Suprapubic skin (tissue), 4 donors: ENCODE measurements around the gene GATAD2B. TPM values are rescaled to one million over a fixed set of nuclear protein-coding genes. Genes with fewer than 3 reads are reported as not detected.
A peak's percentile ranks its signal among the peaks of the same experiment; 100 is the strongest.

Experiments
- DNase-seq, 2 donors: peaks; one replicate each; pipeline ENCODE4 v3.0.0-alpha.2; 2019; ENCODE audit warnings: low spot score in 2 of 2
- H3K27ac ChIP-seq: fragments of 200-600 bp; sonication (generic); one replicate; pipeline ENCODE4 v1.5.1; 2019
- H3K27me3 ChIP-seq: fragments of 200-600 bp; sonication (generic); one replicate; pipeline ENCODE4 v1.5.1; 2019
- H3K36me3 ChIP-seq: fragments of 200-600 bp; sonication (generic); one replicate; pipeline ENCODE4 v1.5.1; 2019
- H3K4me1 ChIP-seq: fragments of 200-600 bp; sonication (generic); one replicate; pipeline ENCODE4 v1.5.1; 2019
- H3K4me3 ChIP-seq: fragments of 200-600 bp; sonication (generic); one replicate; pipeline ENCODE4 v1.5.1; 2019; ENCODE audit warnings: mild to moderate bottlenecking
- H3K9me3 ChIP-seq: fragments of 200-600 bp; sonication (generic); one replicate; pipeline ENCODE4 v1.5.1; 2019
- EP300 ChIP-seq: sonication (generic); formaldehyde crosslinking; IDR thresholded peaks from one replicate; pipeline ENCODE4 v1.6.1; 2017; ENCODE audit warnings: antibody characterized with exemption
- POLR2A ChIP-seq, 2 donors: fragments of 450-650 bp; IDR thresholded peaks; one replicate each; pipeline ENCODE4 v1.6.1; 2017; ENCODE audit warnings: antibody characterized with exemption in 2 of 2, mild to moderate bottlenecking in 2 of 2, moderate library complexity in 2 of 2
- POLR2AphosphoS5 ChIP-seq, 3 donors: sonication (generic); formaldehyde crosslinking; IDR thresholded peaks; one replicate each; pipeline ENCODE4 v1.6.1; 2017; ENCODE audit warnings: antibody characterized with exemption in 3 of 3
- WGBS: methylation state at CpG from one replicate; pipeline ENCODE4 v1.1.5; 2018; 5-methylcytosine and 5-hydroxymethylcytosine counted together
- total RNA-seq, 4 donors: library from RNA; depleted of rRNA; stranded (reverse); fragments of >200 nt; gene quantifications; one replicate each; pipeline ENCODE4 v1.1.0, GENCODE V29; 2016
- TF ChIP-seq, protein P1 (sequence below), 2 donors: fragments of 200-600 bp in 1 of 2; fragments of 450-650 bp in 1 of 2; sonication (generic) in 1 of 2; IDR thresholded peaks; one replicate each; pipeline ENCODE4 v1.5.1; 2016 to 2019; ENCODE audit warnings: antibody characterized with exemption in 2 of 2, mild to moderate bottlenecking in 1 of 2, moderate library complexity in 1 of 2

Gene GATAD2B
- total RNA-seq, 4 donors from 2014 or later: 25.5 to 64.5 (median 37.1) TPM

DNA sequence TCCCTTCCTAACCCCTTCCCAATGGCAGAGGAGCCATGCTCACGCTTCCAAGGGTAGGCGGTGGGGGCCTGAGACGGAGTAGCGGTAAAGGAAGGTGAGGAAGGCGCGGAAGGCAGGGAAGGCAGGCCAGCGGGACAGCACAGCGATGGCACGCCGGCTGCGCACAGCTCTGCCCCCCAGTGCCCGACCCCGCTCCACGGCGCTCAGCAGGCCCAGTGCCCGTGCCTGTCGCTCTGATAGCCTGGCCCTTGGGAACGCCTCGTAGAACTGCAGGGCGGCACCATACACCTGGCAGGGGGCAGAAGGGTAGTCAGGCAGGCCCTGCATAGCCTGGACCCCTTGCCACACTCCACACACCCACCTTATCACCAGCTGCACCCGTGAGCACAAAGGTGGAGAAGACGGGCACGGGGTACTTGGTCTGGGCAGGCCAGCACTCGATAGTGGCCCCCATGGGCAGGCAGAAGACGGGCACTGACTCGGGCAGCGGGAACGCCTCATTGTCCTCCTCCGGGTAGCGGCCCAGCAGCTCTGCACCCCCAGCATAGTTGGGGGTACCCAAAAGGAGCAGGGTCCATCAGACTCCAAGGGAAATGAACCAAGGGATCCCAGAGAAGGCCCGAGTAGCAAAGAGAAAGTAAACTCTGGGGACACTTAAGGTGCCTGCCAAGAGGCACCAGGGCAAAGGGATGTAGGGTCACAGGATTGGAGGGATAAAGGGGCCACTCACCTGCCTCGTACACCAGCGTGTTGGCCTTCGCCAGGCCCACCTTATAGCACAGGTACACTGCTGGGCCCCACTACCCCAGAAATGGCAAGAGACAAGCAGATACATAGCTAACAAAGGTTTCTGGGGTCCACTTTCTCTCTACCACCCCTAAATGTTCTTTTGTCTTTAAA is 19.3 kb upstream of the GATAD2B start:
- Histone ChIP-seq H3K27ac (no peak overlapping the region), H3K4me3 (no peak overlapping the region), H3K9me3 (no peaks in the 10 kb centered on the region), H3K36me3 (peaks cover 55% of the 10 kb centered on the region), H3K27me3 (no peaks in the 10 kb centered on the region), H3K4me1 (peaks cover 26% of the 10 kb centered on the region)
- no peak for TF ChIP-seq EP300
- no peak for TF ChIP-seq POLR2AphosphoS5 (IDR thresholded peaks at IDR 0.05)
- TF ChIP-seq, protein P1, sequence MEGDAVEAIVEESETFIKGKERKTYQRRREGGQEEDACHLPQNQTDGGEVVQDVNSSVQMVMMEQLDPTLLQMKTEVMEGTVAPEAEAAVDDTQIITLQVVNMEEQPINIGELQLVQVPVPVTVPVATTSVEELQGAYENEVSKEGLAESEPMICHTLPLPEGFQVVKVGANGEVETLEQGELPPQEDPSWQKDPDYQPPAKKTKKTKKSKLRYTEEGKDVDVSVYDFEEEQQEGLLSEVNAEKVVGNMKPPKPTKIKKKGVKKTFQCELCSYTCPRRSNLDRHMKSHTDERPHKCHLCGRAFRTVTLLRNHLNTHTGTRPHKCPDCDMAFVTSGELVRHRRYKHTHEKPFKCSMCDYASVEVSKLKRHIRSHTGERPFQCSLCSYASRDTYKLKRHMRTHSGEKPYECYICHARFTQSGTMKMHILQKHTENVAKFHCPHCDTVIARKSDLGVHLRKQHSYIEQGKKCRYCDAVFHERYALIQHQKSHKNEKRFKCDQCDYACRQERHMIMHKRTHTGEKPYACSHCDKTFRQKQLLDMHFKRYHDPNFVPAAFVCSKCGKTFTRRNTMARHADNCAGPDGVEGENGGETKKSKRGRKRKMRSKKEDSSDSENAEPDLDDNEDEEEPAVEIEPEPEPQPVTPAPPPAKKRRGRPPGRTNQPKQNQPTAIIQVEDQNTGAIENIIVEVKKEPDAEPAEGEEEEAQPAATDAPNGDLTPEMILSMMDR (IDR thresholded peaks at IDR 0.05): no peak
- no peak for TF ChIP-seq POLR2A (IDR thresholded peaks at IDR 0.05)
- 94% methylated on average over 34 of the region's 34 CpGs for WGBS
- peak in 1 of 2 donors; percentile 61 for DNase-seq

DNA sequence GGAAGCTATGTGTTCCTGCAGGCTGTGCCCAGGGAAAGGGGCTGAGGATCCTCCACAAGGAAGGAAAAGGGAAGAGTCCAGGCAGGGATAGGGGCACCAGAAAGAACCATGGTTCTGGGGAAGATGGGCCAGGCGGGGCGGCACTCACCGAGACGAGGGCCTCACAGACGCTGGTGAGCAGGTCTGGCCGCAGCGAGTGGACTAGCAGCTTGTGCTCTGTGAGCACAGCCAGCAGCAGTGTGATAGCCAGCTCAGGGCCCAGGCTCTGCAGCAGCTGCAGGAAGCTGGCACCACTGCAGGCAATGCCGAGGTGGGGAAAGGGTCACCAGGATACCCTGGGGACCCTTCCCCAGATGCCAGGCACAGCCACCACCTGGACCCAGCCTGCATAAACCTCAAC is 18.0 kb upstream of the GATAD2B start:
- WGBS: 97% methylated on average over 8 of the region's 8 CpGs
- H3K27ac ChIP-seq: no peak overlapping the region
- no peak for DNase-seq
- TF ChIP-seq EP300 (no peak), POLR2A (IDR thresholded peaks at IDR 0.05) (no peak), POLR2AphosphoS5 (IDR thresholded peaks at IDR 0.05) (no peak)
- TF ChIP-seq, protein P1 (IDR thresholded peaks at IDR 0.05): no peak
- H3K4me3 ChIP-seq: no peak overlapping the region
- peaks cover 68% of the 10 kb centered on the region for H3K36me3 ChIP-seq
- no peaks in the 10 kb centered on the region for H3K27me3 ChIP-seq
- H3K4me1 ChIP-seq: peaks cover 21% of the 10 kb centered on the region
- no peaks in the 10 kb centered on the region for H3K9me3 ChIP-seq

DNA sequence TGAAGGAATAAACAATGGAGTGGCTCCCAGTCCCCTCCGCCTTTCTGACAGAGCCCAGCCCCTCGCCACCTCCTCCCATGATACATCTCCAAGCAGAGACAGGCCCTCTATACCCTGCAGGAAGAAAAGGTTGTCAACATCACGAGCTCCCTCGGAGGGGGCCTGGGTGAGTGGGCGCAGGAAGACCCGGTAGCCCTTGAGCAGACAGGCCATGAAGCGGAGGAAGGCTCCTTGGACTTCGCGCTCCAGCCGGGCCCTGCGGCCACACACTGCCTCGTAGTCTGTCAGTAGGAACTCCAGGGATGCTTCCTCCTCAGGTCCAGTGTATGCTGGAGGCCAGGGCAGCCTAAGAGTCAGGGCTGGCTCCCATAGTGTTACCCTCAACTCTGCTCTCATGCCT is 16.7 kb upstream of the GATAD2B start:
- peaks cover 80% of the 10 kb centered on the region for H3K36me3 ChIP-seq

DNA sequence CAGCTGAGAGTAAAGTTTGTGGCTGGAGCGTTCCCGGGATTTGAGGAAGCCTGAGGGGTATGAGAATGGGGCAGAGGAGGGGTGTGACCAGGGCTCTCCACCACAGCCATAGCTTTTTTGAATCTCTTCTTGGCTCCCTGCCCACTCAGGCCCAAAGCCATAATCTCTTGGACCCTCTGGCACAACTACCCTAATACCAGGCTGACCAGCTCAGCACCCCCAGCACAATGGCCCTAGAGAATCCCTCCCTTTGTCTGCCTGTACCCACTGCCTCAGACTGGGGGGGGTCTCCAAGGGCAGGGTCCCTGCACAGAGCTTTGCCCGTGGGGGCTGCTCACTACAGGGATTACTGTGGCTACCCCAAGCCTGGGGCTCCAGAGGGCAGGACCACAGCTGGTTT is 16.2 kb upstream of the GATAD2B start:
- 75% methylated on average over 3 of the region's 3 CpGs for WGBS
- Histone ChIP-seq H3K36me3 (peaks cover 83% of the 10 kb centered on the region), H3K27ac (no peak overlapping the region), H3K4me1 (peaks cover 3% of the 10 kb centered on the region), H3K4me3 (no peak overlapping the region), H3K27me3 (no peaks in the 10 kb centered on the region), H3K9me3 (no peaks in the 10 kb centered on the region)
- DNase-seq: no peak
- TF ChIP-seq POLR2AphosphoS5 (IDR thresholded peaks at IDR 0.05) (no peak), POLR2A (IDR thresholded peaks at IDR 0.05) (no peak)

More for the DNA sequence above, 16.7 kb upstream of the GATAD2B start:
- Histone ChIP-seq H3K4me3 (no peak overlapping the region), H3K27me3 (no peaks in the 10 kb centered on the region), H3K9me3 (no peaks in the 10 kb centered on the region), H3K4me1 (peaks cover 8% of the 10 kb centered on the region), H3K27ac (no peak overlapping the region)
- WGBS: 84% methylated on average over 9 of the region's 12 CpGs
- DNase-seq: no peak
- TF ChIP-seq POLR2A (IDR thresholded peaks at IDR 0.05) (no peak), POLR2AphosphoS5 (IDR thresholded peaks at IDR 0.05) (no peak), EP300 (no peak)
- TF ChIP-seq, protein P1 (IDR thresholded peaks at IDR 0.05): no peak

DNA sequence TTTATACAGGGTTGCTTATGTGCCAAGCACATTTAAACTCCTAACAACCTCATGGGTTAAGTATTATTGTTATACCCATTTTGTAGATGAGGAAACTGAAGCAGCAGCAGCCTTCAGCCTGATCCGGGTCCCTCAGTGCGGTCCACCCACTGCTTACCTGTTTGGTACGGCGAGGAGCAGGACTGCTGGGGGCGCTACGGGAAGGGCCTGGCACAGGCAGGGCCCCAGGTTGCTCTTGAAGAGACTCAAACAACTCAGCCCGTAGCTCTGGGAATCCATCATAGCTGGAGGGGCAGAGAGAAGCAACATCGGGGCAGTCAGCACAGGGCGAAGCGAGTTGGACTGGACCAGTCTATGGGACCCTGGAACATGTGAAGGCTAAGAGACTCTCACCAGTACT is 14.6 kb upstream of the GATAD2B start:
- Histone ChIP-seq H3K4me1 (no peaks in the 10 kb centered on the region), H3K9me3 (no peaks in the 10 kb centered on the region), H3K4me3 (no peak overlapping the region), H3K36me3 (peaks cover 95% of the 10 kb centered on the region), H3K27ac (no peak overlapping the region), H3K27me3 (no peaks in the 10 kb centered on the region)
- WGBS: 91% methylated on average over 10 of the region's 10 CpGs
- no peak for DNase-seq
- TF ChIP-seq POLR2AphosphoS5 (IDR thresholded peaks at IDR 0.05) (no peak), POLR2A (IDR thresholded peaks at IDR 0.05) (no peak), EP300 (no peak)
- TF ChIP-seq, protein P1 (IDR thresholded peaks at IDR 0.05): no peak
